CD4-positive, alpha-beta T cell treated with Interleukin-1 beta for 1 hour (primary cell): ENCODE results near the gene ST14.
"Not testable (repeated sequence)": the region's sequence is repeated elsewhere in the genome, so short reads cannot be mapped to it uniquely, and the experiment has no call there.

Experiments
- DNase-seq, 2 donors: peaks; one replicate each; pipeline ENCODE4 v3.0.0-alpha.2; 2020 to 2022

Gene ST14

DNA sequence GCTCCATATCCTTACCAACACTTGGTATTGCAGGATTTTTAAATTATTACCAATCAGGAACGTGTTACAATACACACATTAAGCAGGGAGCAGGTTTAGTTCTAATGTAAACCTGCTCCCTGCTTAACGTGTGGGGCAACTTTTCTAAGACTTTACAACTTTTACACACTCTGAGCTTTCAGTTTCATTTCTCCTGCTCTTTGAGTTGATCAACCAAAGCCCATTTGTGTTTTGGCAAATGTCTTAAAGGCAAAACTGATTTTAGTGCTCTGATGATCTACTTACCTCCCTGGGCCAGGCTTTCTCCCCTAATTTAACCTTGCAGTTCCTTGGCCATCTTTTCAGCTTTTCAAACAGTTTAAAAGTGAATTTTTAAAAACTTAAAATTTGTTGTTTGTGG, 84.2 kb downstream of the ST14 start:
- no peak for DNase-seq

- DNase-seq, result no peak
Measured at GRCh38 chr11:130244848-130245247, 85.3 kb downstream of the ST14 start.

DNA sequence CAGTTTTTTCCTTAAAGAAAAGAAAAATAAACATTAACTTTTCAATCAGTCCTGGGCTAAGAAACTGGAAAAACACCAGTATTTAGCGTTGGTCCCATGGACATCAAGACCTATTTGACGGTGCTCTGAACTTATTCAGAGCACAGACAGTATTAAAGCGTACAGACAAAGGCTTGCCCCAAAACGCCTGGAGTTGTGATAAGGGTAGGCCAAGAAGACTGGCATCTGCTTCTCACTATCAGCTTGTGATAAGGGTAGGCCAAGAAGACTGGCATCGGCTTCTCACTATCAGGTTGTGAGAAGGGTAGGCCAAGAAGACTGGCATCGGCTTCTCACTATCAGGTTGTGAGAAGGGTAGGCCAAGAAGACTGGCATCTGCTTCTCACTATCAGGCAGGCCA, 85.8 kb downstream of the ST14 start:
- not testable (repeated sequence) for DNase-seq

GRCh38 chr11:130246270-130246669, 86.7 kb downstream of the ST14 start:
- DNase-seq, result no peak

DNA sequence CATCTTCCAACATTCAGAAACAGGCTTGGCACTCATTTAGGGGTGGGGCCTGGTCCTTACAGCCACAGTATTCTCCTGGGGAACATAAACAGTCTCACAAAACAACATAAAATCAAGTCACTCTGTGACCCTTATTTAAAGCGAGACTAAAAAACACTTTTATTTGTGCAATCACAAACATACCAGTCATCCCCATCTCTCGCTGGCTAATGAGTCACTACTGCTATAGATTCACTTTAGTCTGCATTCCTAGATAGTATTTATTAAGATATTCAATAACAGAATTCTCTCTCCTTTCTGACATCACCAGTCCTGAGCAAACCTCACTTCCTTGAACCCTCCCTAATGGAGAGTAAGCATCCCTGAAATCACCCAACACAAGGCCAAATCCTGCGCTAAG, 87.2 kb downstream of the ST14 start:
- no peak for DNase-seq

DNA sequence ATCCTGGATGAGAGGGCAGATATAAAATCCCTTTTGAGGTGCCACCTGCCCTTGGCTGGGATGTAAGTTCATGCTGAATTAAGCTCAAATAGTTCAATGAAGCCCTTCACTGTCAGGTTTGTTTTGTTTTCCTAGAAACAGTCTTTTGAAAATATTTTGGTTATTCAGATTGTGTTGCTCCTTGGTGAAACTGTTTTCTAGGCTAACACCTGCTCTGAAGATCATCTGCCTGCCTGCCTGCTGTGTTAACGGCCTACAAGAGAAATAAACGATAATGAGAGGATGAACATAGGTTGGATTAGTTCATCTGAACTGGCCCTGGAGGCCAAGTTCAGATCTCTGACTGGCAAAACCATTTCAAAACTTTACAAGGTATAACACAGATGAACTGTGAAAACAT, 87.7 kb downstream of the ST14 start:
- no peak for DNase-seq

GRCh38 chr11:130249371-130249770, 89.8 kb downstream of the ST14 start:
- no peak for DNase-seq

DNA sequence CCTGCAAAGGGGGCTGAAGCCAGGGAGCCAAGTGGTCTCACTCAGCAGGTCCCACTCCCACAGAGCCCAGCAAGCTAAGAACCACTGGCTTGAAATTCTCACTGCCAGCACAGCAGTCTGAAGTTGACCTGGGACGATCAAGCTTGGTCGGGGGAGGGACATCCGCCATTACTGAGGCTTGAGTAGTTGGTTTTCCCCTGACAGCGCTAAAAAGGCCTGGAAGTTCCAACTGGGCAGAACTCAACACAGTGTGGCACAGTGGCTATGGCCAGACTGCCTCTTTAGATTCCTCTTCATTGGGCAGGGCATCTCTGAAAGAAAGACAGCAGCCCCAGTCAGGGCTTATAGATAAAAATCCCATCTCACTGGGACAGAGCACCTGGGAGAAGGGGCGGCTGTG, 90.3 kb downstream of the ST14 start:
- not testable (repeated sequence) for DNase-seq

DNA sequence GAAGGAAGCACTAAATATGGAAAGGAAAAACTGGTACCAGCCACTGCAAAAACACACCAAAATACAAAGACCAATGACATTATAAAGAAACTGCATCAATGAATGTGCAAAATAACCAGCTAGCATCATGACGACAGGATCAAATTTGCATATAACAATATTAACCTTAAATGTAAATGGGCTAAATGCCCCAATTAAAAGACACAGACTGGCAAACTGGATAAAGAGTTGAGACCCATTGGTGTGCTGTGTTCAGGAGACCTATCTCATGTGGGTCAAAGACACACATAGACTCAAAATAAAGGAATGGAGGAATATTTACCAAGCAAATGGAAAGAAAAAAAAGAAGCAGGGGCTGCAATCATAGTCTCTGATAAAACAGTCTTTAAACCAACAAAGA, 92.2 kb downstream of the ST14 start:
- DNase-seq, result not testable (repeated sequence)
